Fibroblast of lung (primary cell): ENCODE data around the gene RNLS. TPM values are rescaled to one million over a fixed set of nuclear protein-coding genes. Genes with fewer than 3 reads are reported as not detected.

Experiments
- DNase-seq, 2 donors: peaks; one replicate each; pipeline versions ENCODE4 v3.0.0 to v3.0.0-alpha.2; 2010; ENCODE audit warnings: low read depth in 2 of 2
- H2AFZ ChIP-seq: 2 replicates; pipeline ENCODE4 v1.5.1; 2012; ENCODE audit warnings: low read length, control low read depth, inconsistent platforms
- H3K27ac ChIP-seq: 2 replicates; pipeline ENCODE4 v1.5.1; 2011; ENCODE audit warnings: low read length, control low read depth; ENCODE audit not compliant: insufficient read depth
- H3K27me3 ChIP-seq: 2 replicates; pipeline ENCODE4 v1.5.1; 2011; ENCODE audit warnings: mild to moderate bottlenecking, low read length; ENCODE audit not compliant: control insufficient read depth, insufficient read depth
- H3K36me3 ChIP-seq: 2 replicates; pipeline ENCODE4 v1.5.1; 2011; ENCODE audit warnings: low read length; ENCODE audit not compliant: control insufficient read depth, insufficient read depth
- H3K4me1 ChIP-seq: 2 replicates; pipeline ENCODE4 v1.5.1; 2011; ENCODE audit warnings: low read length; ENCODE audit not compliant: control insufficient read depth, insufficient read depth; ENCODE audit errors: extremely low read depth
- H3K4me2 ChIP-seq: 2 replicates; pipeline ENCODE4 v1.5.1; 2011; ENCODE audit warnings: low read length, control low read depth; ENCODE audit not compliant: insufficient read depth; ENCODE audit errors: extremely low read depth
- H3K4me3 ChIP-seq, 4 experiments: fragments of 200-600 bp in 1 of 4; sonication (generic) in 1 of 4; replicated peaks in 1 of 4; 2 replicates each; pipeline ENCODE4 v1.5.1; 2011 to 2016; ENCODE audit warnings: low read length in 4 of 4, low read depth in 3 of 4, mild to moderate bottlenecking in 3 of 4, control low read depth in 2 of 4, inconsistent platforms in 1 of 4, mixed read lengths in 1 of 4; ENCODE audit not compliant: insufficient read depth in 1 of 4; ENCODE audit errors: control extremely low read depth in 1 of 4
- H3K79me2 ChIP-seq: 2 replicates; pipeline ENCODE4 v1.5.1; 2012; ENCODE audit warnings: mild to moderate bottlenecking, low read length, inconsistent platforms; ENCODE audit not compliant: control insufficient read depth, insufficient read depth
- H3K9ac ChIP-seq: 2 replicates; pipeline ENCODE4 v1.5.1; 2011; ENCODE audit warnings: mild to moderate bottlenecking, low read length, control low read depth; ENCODE audit not compliant: insufficient read depth
- H3K9me3 ChIP-seq: 2 replicates; pipeline ENCODE4 v1.5.1; 2012; ENCODE audit warnings: low read depth, low read length; ENCODE audit not compliant: control insufficient read depth, insufficient read depth
- H4K20me1 ChIP-seq: 2 replicates; pipeline ENCODE4 v1.5.1; 2011; ENCODE audit warnings: low read length; ENCODE audit not compliant: control insufficient read depth, insufficient read depth; ENCODE audit errors: extremely low read depth
- EZH2 ChIP-seq: IDR thresholded peaks from 2 replicates; pipeline ENCODE4 v1.5.1; 2012; ENCODE audit warnings: low read length, control low read depth, mild to moderate bottlenecking; ENCODE audit errors: missing control alignments
- polyA plus RNA-seq, 2 donors: library from polyadenylated mRNA; depleted of rRNA in 1 of 2; stranded (reverse) in 1 of 2; unstranded in 1 of 2; fragments of >200 nt; gene quantifications; 2 replicates each; pipeline ENCODE4 v1.2.1, GENCODE V29; 2011 to 2012; ENCODE audit warnings: missing spikeins in 1 of 2
- total RNA-seq: library from RNA; depleted of rRNA; stranded (reverse); fragments of >200 nt; gene quantifications from 2 replicates; pipeline ENCODE4 v1.2.1, GENCODE V29; 2014
- TF ChIP-seq, protein P1 (sequence below), 2 donors: IDR thresholded peaks in 1 of 2; conservative IDR thresholded peaks in 1 of 2; 1 replicate in 1 of 2; 2 replicates in 1 of 2; pipeline ENCODE4 v1.5.1; 2011 to 2012; ENCODE audit warnings: low read length in 2 of 2, control low read depth in 1 of 2, inconsistent platforms in 1 of 2, low read depth in 1 of 2, mild to moderate bottlenecking in 1 of 2

The RNLS gene
- total and polyA plus RNA-seq, 2 donors (not counting 1 experiment from before 2014, with no cell fraction given) = 16.5 to 18.4 TPM

DNA sequence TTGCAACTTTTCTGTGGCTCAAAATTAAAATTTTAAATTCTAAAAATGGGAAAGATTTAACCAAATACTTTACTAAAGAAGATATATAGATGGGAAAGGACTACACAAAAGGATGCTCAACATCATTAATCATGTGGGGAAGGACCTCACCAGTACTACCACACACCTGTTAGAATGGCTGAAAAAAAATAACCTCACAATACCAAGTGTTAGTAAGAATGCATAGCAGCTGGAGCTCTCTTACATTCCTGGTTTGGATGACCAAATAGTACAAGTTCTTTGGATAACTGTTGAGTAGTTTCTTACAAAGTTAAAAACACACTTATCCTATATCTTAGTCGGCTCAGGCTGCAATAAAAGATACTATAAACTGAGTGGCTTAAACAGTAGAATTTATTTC, 37.3 kb upstream of the RNLS start:
- H3K4me1 ChIP-seq = no peaks in the 10 kb centered on the region
- H4K20me1 ChIP-seq = no peaks in the 10 kb centered on the region
- H3K9ac ChIP-seq = no peak overlapping the region
- no peaks in the 10 kb centered on the region for H3K27me3 ChIP-seq
- no peak overlapping the region for H3K4me3 ChIP-seq
- DNase-seq = no peak
- H3K27ac ChIP-seq = no peak overlapping the region
- H3K9me3 ChIP-seq = no peaks in the 10 kb centered on the region
- no peak for TF ChIP-seq EZH2
- TF ChIP-seq, protein P1, sequence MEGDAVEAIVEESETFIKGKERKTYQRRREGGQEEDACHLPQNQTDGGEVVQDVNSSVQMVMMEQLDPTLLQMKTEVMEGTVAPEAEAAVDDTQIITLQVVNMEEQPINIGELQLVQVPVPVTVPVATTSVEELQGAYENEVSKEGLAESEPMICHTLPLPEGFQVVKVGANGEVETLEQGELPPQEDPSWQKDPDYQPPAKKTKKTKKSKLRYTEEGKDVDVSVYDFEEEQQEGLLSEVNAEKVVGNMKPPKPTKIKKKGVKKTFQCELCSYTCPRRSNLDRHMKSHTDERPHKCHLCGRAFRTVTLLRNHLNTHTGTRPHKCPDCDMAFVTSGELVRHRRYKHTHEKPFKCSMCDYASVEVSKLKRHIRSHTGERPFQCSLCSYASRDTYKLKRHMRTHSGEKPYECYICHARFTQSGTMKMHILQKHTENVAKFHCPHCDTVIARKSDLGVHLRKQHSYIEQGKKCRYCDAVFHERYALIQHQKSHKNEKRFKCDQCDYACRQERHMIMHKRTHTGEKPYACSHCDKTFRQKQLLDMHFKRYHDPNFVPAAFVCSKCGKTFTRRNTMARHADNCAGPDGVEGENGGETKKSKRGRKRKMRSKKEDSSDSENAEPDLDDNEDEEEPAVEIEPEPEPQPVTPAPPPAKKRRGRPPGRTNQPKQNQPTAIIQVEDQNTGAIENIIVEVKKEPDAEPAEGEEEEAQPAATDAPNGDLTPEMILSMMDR (conservative IDR thresholded peaks at IDR 0.05 in 1 of 2, IDR thresholded peaks at IDR 0.05 in 1 of 2; ENCODE audit: low read depth in 1 of 2, low read length in 2 of 2) = no peak
- H3K36me3 ChIP-seq = no peaks in the 10 kb centered on the region
- H3K79me2 ChIP-seq = no peaks in the 10 kb centered on the region
- H3K4me2 ChIP-seq = no peak overlapping the region
- no peak overlapping the region for H2AFZ ChIP-seq

DNA sequence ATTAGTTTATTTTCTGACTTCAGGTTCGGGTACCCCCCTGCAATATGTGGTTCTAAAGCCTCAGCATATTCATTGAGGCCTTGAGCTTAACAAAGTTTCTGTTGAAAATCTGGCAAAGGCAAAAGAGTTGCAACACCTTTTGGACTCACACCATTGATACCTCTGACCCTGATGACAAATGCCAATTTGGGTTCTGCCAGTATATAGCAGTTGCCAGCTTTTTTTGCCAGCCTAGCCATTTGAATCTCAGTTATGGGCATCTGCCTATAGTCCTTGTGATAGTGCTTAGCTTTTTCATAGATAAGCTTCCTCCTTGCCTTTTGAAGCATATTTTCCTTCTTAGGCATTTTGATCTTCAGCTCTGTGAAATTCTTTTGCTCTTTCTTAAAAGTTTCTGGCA, 35.4 kb upstream of the RNLS start:
- H3K27ac ChIP-seq = no peak overlapping the region
- no peaks in the 10 kb centered on the region for H3K36me3 ChIP-seq
- no peak overlapping the region for H3K4me3 ChIP-seq
- H2AFZ ChIP-seq = no peak overlapping the region
- no peak for DNase-seq
- no peaks in the 10 kb centered on the region for H3K4me1 ChIP-seq
- H4K20me1 ChIP-seq = no peaks in the 10 kb centered on the region
- H3K4me2 ChIP-seq = no peak overlapping the region
- H3K9ac ChIP-seq = no peak overlapping the region
- no peaks in the 10 kb centered on the region for H3K79me2 ChIP-seq
- no peaks in the 10 kb centered on the region for H3K27me3 ChIP-seq
- TF ChIP-seq, protein P1 (conservative IDR thresholded peaks at IDR 0.05 in 1 of 2, IDR thresholded peaks at IDR 0.05 in 1 of 2; ENCODE audit: low read depth in 1 of 2, low read length in 2 of 2) = no peak
- no peak for TF ChIP-seq EZH2
- H3K9me3 ChIP-seq = no peaks in the 10 kb centered on the region

DNA sequence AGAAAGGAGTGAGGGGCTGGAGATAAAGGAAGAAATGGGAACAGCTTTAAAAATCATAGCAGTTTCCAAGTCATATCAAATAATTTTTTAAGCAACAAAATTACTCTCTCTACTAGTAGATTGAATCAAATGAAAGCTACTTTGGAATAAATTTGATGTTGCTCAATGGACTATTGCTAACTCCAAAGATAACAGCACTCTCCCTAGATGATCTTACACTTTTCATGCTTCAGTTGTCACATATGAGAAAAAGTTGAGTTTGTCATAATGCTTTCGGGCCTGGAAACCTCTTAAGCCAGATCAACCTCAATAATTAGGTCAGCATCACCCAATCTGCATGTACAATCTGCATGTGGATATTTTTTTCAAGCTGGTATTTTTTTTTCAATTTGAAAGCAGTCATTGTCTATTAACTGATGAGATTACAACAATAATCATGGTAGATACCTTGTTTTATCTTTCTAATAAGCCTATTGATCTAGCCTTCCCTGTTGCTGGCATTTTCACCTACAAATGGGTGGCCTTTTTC, 34.7 kb upstream of the RNLS start:
- H3K4me3 ChIP-seq = no peak overlapping the region
- no peak for DNase-seq

More for the DNA sequence above, 34.7 kb upstream of the RNLS start:
- Histone ChIP-seq H3K27ac (no peak overlapping the region), H3K9ac (no peak overlapping the region), H2AFZ (no peak overlapping the region), H3K79me2 (no peaks in the 10 kb centered on the region), H3K36me3 (no peaks in the 10 kb centered on the region), H3K4me1 (no peaks in the 10 kb centered on the region), H3K4me2 (no peak overlapping the region), H3K9me3 (no peaks in the 10 kb centered on the region), H4K20me1 (no peaks in the 10 kb centered on the region), H3K27me3 (no peaks in the 10 kb centered on the region)
- TF ChIP-seq EZH2 = no peak
- TF ChIP-seq, protein P1 (conservative IDR thresholded peaks at IDR 0.05 in 1 of 2, IDR thresholded peaks at IDR 0.05 in 1 of 2; ENCODE audit: low read depth in 1 of 2, low read length in 2 of 2) = no peak
